ENCODE results near the gene NETO1. TPM values are rescaled to one million over a fixed set of nuclear protein-coding genes. Genes with fewer than 3 reads are reported as not detected.

Gene NETO1
- total RNA-seq, 4 donors from 2014 or later: 0.95 TPM; not detected in 3

DNA sequence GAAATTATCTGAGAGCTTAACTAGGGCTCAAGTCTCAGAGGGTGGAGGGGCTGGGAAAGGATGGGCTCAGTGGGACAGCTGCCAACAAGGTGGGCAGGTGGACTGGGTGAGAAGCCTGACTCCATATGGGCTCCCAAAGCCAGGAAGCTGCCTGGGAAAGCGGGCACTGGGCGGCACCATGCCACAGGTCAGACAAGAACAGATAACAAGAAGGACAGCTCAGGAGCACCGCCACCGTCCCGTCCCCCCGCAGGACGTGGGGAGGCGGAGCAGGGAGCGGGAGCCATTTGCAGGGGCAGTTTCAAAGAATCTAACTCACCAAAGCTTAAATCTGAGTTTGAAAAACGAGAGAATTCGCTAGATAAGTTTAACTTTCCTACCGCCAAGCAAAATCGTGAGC is 45.6 kb downstream of the NETO1 start:
- in situ Hi-C loops (cut with MboI; ENCODE audit: low pct_ligation_motif_present in 1 of 4, low pct_unique_long_range_greater_than_20kb in 1 of 4, low sequenced_read_pairs in 3 of 4): no loop called here
- Histone ChIP-seq H3K9me3 (no peaks in the 10 kb centered on the region), H3K4me3 (no peak overlapping the region), H3K27me3 (no peaks in the 10 kb centered on the region), H3K36me3 (no peaks in the 10 kb centered on the region), H3K4me1 (no peaks in the 10 kb centered on the region), H3K27ac (no peak overlapping the region)
- WGBS, 2 donors (ENCODE audit: low coverage in 1 of 2): 86 to 89% methylated on average over 4 to 13 of the region's 13 CpGs
- DNase-seq: no peak
- TF ChIP-seq EP300 (IDR thresholded peaks at IDR 0.05; ENCODE audit: low read depth) (no peak), POLR2AphosphoS5 (IDR thresholded peaks at IDR 0.05) (no peak), POLR2A (IDR thresholded peaks at IDR 0.05) (no peak)
- TF ChIP-seq, protein P1, sequence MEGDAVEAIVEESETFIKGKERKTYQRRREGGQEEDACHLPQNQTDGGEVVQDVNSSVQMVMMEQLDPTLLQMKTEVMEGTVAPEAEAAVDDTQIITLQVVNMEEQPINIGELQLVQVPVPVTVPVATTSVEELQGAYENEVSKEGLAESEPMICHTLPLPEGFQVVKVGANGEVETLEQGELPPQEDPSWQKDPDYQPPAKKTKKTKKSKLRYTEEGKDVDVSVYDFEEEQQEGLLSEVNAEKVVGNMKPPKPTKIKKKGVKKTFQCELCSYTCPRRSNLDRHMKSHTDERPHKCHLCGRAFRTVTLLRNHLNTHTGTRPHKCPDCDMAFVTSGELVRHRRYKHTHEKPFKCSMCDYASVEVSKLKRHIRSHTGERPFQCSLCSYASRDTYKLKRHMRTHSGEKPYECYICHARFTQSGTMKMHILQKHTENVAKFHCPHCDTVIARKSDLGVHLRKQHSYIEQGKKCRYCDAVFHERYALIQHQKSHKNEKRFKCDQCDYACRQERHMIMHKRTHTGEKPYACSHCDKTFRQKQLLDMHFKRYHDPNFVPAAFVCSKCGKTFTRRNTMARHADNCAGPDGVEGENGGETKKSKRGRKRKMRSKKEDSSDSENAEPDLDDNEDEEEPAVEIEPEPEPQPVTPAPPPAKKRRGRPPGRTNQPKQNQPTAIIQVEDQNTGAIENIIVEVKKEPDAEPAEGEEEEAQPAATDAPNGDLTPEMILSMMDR (IDR thresholded peaks at IDR 0.05): no peak
- intact Hi-C loops (cut with DNase I; ENCODE audit: low total_unique reads): no loop called here

DNA sequence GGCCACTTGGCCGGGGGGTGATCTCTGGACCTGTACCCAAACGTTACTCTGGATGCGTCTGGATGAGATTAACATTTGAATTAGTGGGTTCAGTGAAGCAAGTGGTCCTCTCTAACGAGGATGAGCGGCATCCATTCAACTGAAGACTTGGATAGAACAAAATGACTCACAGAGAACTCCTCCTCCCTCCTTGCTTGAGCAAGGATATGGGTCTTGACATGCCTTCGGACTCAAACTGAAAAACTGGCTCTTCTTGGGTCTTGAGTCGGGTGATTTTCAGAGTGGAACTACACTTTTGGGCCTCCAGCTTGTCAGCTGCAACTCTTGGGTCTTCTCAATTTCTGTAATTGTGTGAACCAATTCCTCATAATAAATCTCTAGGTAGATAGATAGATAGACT is 47.2 kb downstream of the NETO1 start:
- intact Hi-C loops (cut with DNase I; ENCODE audit: low total_unique reads) (no loop called here), in situ Hi-C loops (cut with MboI; ENCODE audit: low pct_ligation_motif_present in 1 of 4, low pct_unique_long_range_greater_than_20kb in 1 of 4, low sequenced_read_pairs in 3 of 4) (no loop called here)
- Histone ChIP-seq H3K4me1 (no peaks in the 10 kb centered on the region), H3K4me3 (no peak overlapping the region), H3K27me3 (no peaks in the 10 kb centered on the region), H3K27ac (no peak overlapping the region), H3K9me3 (no peaks in the 10 kb centered on the region), H3K36me3 (no peaks in the 10 kb centered on the region)
- WGBS, 2 donors (ENCODE audit: low coverage in 1 of 2): 72% methylated on average over 7 of the region's 7 CpGs; no CpG with 5 or more reads in 1 of the 2 donors
- TF ChIP-seq POLR2AphosphoS5 (IDR thresholded peaks at IDR 0.05) (no peak), POLR2A (IDR thresholded peaks at IDR 0.05) (no peak), EP300 (IDR thresholded peaks at IDR 0.05; ENCODE audit: low read depth) (no peak)
- TF ChIP-seq, protein P1 (IDR thresholded peaks at IDR 0.05): no peak
- no peak for DNase-seq

DNA sequence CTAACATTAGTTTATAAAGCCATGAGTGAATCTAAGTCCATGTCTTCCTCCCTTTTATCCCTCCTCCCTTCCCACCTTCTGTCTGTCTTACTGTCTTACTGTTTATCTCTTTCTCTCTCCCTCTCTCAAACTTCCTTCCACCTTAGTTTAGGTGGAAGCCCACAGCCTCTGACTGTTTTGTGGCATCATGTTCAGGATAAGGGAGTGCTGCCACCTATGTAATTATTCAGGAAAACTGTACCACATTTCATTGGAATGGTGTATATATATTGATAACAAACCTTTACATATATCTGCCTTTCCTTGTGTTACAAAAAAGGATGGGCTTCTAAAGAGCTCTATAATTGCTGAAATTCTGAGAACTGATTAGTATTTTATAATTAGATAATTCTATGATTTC is 48.7 kb downstream of the NETO1 start:
- H3K9me3 ChIP-seq: no peaks in the 10 kb centered on the region
- in situ Hi-C loops (cut with MboI; ENCODE audit: low pct_ligation_motif_present in 1 of 4, low pct_unique_long_range_greater_than_20kb in 1 of 4, low sequenced_read_pairs in 3 of 4) (loop anchor here in 1 of 4 donors (10.0 kb wide), 1 partner anchor 56 kb away; no protein-coding TSS in a partner anchor), intact Hi-C loops (cut with DNase I; ENCODE audit: low total_unique reads) (no loop called here)
- TF ChIP-seq POLR2AphosphoS5 (IDR thresholded peaks at IDR 0.05) (no peak), EP300 (IDR thresholded peaks at IDR 0.05; ENCODE audit: low read depth) (no peak), POLR2A (IDR thresholded peaks at IDR 0.05) (no peak)
- TF ChIP-seq, protein P1 (IDR thresholded peaks at IDR 0.05): no peak
- no peak for DNase-seq
- H3K27ac ChIP-seq: no peak overlapping the region
- no peaks in the 10 kb centered on the region for H3K4me1 ChIP-seq
- no peaks in the 10 kb centered on the region for H3K36me3 ChIP-seq
- no peak overlapping the region for H3K4me3 ChIP-seq
- H3K27me3 ChIP-seq: no peaks in the 10 kb centered on the region

DNA sequence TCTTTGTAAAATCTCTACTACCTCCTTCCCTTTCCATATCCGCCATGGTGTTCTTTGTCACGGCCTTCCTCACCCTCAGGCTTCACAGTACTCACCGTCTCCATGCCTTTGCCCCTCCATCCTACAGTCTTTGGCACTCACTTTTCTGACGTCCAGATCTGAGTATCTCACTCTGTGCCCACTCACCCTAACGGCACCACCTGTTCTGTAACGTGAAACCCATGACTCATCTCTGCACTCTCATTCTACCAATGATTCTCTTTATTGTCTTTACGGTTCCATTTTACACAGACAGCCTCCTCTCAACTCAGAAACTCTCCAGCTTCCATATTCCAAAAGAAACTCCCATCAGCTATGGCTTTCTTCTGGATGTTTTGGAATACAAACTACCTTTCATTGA is 56.7 kb downstream of the NETO1 start:
- Histone ChIP-seq H3K27me3 (no peaks in the 10 kb centered on the region), H3K4me3 (no peak overlapping the region), H3K27ac (no peak overlapping the region), H3K36me3 (no peaks in the 10 kb centered on the region), H3K4me1 (no peaks in the 10 kb centered on the region), H3K9me3 (no peaks in the 10 kb centered on the region)
- TF ChIP-seq EP300 (IDR thresholded peaks at IDR 0.05; ENCODE audit: low read depth) (no peak), POLR2AphosphoS5 (IDR thresholded peaks at IDR 0.05) (no peak), POLR2A (IDR thresholded peaks at IDR 0.05) (no peak)
- TF ChIP-seq, protein P1 (IDR thresholded peaks at IDR 0.05): no peak
- 66 to 67% methylated on average over 7 of the region's 7 CpGs for WGBS, 2 donors (ENCODE audit: low coverage in 1 of 2)
- no peak for DNase-seq
- in situ Hi-C loops (cut with MboI; ENCODE audit: low pct_ligation_motif_present in 1 of 4, low pct_unique_long_range_greater_than_20kb in 1 of 4, low sequenced_read_pairs in 3 of 4): loop anchor here in 1 of 4 donors (10.0 kb wide), 1 partner anchor 64 kb away; no protein-coding TSS in a partner anchor
- intact Hi-C loops (cut with DNase I; ENCODE audit: low total_unique reads): no loop called here

Measured in transverse colon (tissue), 4 donors.